ENCODE data around the gene NPAS3. TPM values are rescaled to one million over a fixed set of nuclear protein-coding genes. Genes with fewer than 3 reads are reported as not detected.

The NPAS3 gene
- total RNA-seq, 1 experiment from 2014 or later: not detected

DNA sequence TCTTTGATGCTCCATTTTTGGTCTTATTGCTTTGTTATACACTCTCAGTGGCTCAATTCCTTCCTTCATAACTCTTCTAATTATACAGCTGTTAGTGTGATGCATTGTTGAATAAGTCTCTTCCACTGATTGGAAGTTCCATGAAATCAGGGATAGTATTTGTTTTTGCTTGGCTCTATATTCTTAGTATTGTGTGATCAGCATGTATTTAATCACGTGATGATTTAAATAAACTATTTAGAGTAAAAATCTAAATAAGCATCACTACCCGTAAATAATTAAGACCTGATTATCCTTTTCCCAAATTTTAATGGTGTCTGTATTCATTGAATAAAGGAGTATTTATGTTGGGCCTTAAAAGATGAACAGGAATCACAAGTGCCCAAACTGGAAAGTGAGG, 355.7 kb downstream of the NPAS3 start:
- intact Hi-C loops (cut with micrococcal nuclease; ENCODE audit: unreplicated experiment): no loop called here
- Histone ChIP-seq H3K4me2 (no peak overlapping the region), H2AFZ (no peak overlapping the region), H3K36me3 (ENCODE audit: low read depth) (no peaks in the 10 kb centered on the region), H3F3A (ENCODE audit: insufficient read depth, low read depth) (no peaks in the 10 kb centered on the region), H4K20me1 (ENCODE audit: insufficient read depth) (no peaks in the 10 kb centered on the region), H3K27me3 (ENCODE audit: insufficient read depth, low read depth) (no peaks in the 10 kb centered on the region), H3K4me1 (replicated peaks; ENCODE audit: insufficient read depth) (no peaks in the 10 kb centered on the region), H3K4me3 (no peak overlapping the region), H3K27ac (no peak overlapping the region), H3K9me2 (ENCODE audit: insufficient read depth) (no peaks in the 10 kb centered on the region), H3K9me3 (ENCODE audit: insufficient read depth, low read depth) (no peaks in the 10 kb centered on the region), H3K79me2 (ENCODE audit: low read depth) (no peaks in the 10 kb centered on the region)
- no TSS peak for BruUV-seq (replicated peaks)
- TF ChIP-seq, protein P1, sequence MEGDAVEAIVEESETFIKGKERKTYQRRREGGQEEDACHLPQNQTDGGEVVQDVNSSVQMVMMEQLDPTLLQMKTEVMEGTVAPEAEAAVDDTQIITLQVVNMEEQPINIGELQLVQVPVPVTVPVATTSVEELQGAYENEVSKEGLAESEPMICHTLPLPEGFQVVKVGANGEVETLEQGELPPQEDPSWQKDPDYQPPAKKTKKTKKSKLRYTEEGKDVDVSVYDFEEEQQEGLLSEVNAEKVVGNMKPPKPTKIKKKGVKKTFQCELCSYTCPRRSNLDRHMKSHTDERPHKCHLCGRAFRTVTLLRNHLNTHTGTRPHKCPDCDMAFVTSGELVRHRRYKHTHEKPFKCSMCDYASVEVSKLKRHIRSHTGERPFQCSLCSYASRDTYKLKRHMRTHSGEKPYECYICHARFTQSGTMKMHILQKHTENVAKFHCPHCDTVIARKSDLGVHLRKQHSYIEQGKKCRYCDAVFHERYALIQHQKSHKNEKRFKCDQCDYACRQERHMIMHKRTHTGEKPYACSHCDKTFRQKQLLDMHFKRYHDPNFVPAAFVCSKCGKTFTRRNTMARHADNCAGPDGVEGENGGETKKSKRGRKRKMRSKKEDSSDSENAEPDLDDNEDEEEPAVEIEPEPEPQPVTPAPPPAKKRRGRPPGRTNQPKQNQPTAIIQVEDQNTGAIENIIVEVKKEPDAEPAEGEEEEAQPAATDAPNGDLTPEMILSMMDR (conservative IDR thresholded peaks at IDR 0.05): no peak
- TF ChIP-seq EZH2 (IDR thresholded peaks at IDR 0.05; ENCODE audit: low read depth): no peak
- ChIA-PET CTCF (no interaction called here), POLR2A (ENCODE audit: unreplicated experiment) (no interaction called here)
- DNase-seq: no peak

DNA sequence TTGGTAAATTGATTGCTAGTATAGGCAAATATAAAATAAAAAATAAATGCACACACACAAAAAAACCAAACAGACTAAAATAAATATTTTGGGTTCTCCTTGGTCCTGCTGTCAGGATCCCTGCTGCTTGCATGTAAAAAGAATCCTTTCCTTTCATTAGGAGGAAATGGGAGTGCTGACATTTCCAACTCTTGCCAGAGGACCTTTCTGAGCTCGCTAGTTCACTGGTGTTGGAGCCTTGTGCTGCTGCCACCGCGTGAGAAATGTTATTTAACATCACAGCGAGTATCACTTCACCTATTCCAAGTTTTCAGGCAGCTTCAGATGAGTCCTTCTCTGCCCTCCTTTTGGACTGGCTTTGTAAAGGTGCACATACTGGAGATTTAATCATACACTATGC, 358.9 kb downstream of the NPAS3 start:
- Histone ChIP-seq H3F3A (ENCODE audit: insufficient read depth, low read depth) (no peaks in the 10 kb centered on the region), H3K27me3 (ENCODE audit: insufficient read depth, low read depth) (no peaks in the 10 kb centered on the region), H3K4me1 (replicated peaks; ENCODE audit: insufficient read depth) (no peaks in the 10 kb centered on the region), H3K4me2 (no peak overlapping the region), H2AFZ (no peak overlapping the region), H3K4me3 (no peak overlapping the region), H3K9me2 (ENCODE audit: insufficient read depth) (no peaks in the 10 kb centered on the region), H3K36me3 (ENCODE audit: low read depth) (no peaks in the 10 kb centered on the region), H3K79me2 (ENCODE audit: low read depth) (no peaks in the 10 kb centered on the region), H3K9me3 (ENCODE audit: insufficient read depth, low read depth) (no peaks in the 10 kb centered on the region), H3K27ac (no peak overlapping the region), H4K20me1 (ENCODE audit: insufficient read depth) (no peaks in the 10 kb centered on the region)
- TF ChIP-seq, protein P1 (conservative IDR thresholded peaks at IDR 0.05): no peak
- TF ChIP-seq EZH2 (IDR thresholded peaks at IDR 0.05; ENCODE audit: low read depth): no peak
- POLR2A ChIA-PET (ENCODE audit: unreplicated experiment): no interaction called here
- intact Hi-C loops (cut with micrococcal nuclease; ENCODE audit: unreplicated experiment): no loop called here
- CTCF ChIA-PET: no interaction called here
- no TSS peak for BruUV-seq (replicated peaks)
- no peak for DNase-seq

GRCh38 chr14:33307691-33308251, 369.1 kb downstream of the NPAS3 start:
- no peak overlapping the region for H2AFZ ChIP-seq
- H3F3A ChIP-seq (ENCODE audit: insufficient read depth, low read depth): no peaks in the 10 kb centered on the region
- no peaks in the 10 kb centered on the region for H3K36me3 ChIP-seq (ENCODE audit: low read depth)
- no peaks in the 10 kb centered on the region for H3K79me2 ChIP-seq (ENCODE audit: low read depth)
- intact Hi-C loops (cut with micrococcal nuclease; ENCODE audit: unreplicated experiment): no loop called here
- BruUV-seq (replicated peaks): no TSS peak
- DNase-seq: no peak
- H4K20me1 ChIP-seq (ENCODE audit: insufficient read depth): no peaks in the 10 kb centered on the region
- no peaks in the 10 kb centered on the region for H3K4me1 ChIP-seq (replicated peaks; ENCODE audit: insufficient read depth)
- no peaks in the 10 kb centered on the region for H3K9me3 ChIP-seq (ENCODE audit: insufficient read depth, low read depth)
- H3K27me3 ChIP-seq (ENCODE audit: insufficient read depth, low read depth): no peaks in the 10 kb centered on the region
- no peak overlapping the region for H3K4me3 ChIP-seq
- POLR2A ChIA-PET (ENCODE audit: unreplicated experiment): no interaction called here
- CTCF ChIA-PET: no interaction called here
- no peak overlapping the region for H3K4me2 ChIP-seq
- no peak overlapping the region for H3K27ac ChIP-seq
- no peaks in the 10 kb centered on the region for H3K9me2 ChIP-seq (ENCODE audit: insufficient read depth)
- TF ChIP-seq, protein P1 (conservative IDR thresholded peaks at IDR 0.05): no peak
- no peak for TF ChIP-seq EZH2 (IDR thresholded peaks at IDR 0.05; ENCODE audit: low read depth)
